ENCODE results near the gene MAP3K5. TPM values are rescaled to one million over a fixed set of nuclear protein-coding genes. Genes with fewer than 3 reads are reported as not detected.

The MAP3K5 gene, protein sequence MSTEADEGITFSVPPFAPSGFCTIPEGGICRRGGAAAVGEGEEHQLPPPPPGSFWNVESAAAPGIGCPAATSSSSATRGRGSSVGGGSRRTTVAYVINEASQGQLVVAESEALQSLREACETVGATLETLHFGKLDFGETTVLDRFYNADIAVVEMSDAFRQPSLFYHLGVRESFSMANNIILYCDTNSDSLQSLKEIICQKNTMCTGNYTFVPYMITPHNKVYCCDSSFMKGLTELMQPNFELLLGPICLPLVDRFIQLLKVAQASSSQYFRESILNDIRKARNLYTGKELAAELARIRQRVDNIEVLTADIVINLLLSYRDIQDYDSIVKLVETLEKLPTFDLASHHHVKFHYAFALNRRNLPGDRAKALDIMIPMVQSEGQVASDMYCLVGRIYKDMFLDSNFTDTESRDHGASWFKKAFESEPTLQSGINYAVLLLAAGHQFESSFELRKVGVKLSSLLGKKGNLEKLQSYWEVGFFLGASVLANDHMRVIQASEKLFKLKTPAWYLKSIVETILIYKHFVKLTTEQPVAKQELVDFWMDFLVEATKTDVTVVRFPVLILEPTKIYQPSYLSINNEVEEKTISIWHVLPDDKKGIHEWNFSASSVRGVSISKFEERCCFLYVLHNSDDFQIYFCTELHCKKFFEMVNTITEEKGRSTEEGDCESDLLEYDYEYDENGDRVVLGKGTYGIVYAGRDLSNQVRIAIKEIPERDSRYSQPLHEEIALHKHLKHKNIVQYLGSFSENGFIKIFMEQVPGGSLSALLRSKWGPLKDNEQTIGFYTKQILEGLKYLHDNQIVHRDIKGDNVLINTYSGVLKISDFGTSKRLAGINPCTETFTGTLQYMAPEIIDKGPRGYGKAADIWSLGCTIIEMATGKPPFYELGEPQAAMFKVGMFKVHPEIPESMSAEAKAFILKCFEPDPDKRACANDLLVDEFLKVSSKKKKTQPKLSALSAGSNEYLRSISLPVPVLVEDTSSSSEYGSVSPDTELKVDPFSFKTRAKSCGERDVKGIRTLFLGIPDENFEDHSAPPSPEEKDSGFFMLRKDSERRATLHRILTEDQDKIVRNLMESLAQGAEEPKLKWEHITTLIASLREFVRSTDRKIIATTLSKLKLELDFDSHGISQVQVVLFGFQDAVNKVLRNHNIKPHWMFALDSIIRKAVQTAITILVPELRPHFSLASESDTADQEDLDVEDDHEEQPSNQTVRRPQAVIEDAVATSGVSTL (N-terminal part only)
- total RNA-seq: 10 to 100 TPM in 2 of 4 donors, 1 to 10 TPM in 2; 8.9 to 17.8 (median 10.3) TPM
- 10 to 100 TPM in 1 of 3 donors, 1 to 10 TPM in 2; 7.4 to 11.4 (median 8.6) TPM for polyA plus RNA-seq

DNA sequence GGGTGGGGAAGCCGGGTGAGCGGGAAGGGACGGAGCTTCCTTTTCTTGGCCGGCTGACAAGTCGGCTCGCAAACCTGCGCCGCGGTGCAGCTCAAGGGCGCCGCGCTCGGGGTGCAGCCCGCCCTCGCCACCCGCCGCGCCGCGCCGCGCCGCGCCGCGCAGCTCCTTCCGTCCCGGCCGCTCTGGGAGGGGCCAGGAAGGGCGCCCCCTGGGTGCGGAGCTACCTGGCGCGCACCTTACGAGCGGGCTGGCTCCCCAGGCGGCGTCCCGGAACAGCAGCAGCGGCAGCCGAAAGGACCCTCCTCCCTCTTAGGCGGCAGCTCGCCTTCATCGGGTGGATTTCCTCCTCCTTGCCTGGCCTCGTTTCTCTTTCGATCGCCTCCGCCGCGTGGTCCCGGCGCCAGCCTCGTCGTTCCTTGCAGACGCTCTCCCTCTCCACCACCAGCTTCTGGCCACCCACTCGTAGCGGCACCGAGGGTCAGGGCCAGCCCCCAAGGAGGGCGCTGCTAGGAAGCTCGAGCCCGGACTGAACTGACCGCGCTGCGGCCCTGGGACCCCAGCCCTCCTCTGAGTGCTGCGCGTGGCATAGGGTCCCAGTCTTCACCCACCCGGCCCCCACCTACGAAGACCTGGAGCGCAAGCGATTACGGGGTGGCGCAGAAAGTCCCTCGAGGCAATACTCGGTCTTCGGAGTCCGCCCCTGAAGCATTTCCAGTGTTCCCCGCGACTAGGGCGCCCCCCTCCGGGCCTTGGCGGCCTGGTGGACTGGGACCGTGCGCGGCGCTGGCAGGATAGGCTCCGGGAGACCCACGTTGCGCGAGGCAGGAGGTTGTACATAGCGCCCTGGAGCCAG, at the start of gene MAP3K5:
TSS of gene MAP3K5 (minus strand) at position 68 of the 853 bp plus-strand sequence. CDS start 320 bp downstream, outside the sequence.
- Histone ChIP-seq H3K4me3 (peak within 1 kb of the TSS; percentile 51 to 69 (median 66)), H3K36me3 (no peaks in the 10 kb centered on the region), H3K9me3 (no peaks in the 10 kb centered on the region), H3K27ac (peak within 1 kb of the TSS; percentile 74 to 97 (median 82)), H3K27me3 (no peaks in the 10 kb centered on the region), H3K4me1 (peaks cover 0 to 26% (median 12%) of the 10 kb centered on the region in 4 donors)
- 0% methylated on average over 89 of the region's 89 CpGs for WGBS, 2 donors
- TF ChIP-seq EP300 (IDR thresholded peaks at IDR 0.05) (no peak), POLR2A (IDR thresholded peaks at IDR 0.05) (no peak), POLR2AphosphoS5 (IDR thresholded peaks at IDR 0.05) (peak in 2 of 4 donors; percentile 20 to 24)
- TF ChIP-seq, protein P1, sequence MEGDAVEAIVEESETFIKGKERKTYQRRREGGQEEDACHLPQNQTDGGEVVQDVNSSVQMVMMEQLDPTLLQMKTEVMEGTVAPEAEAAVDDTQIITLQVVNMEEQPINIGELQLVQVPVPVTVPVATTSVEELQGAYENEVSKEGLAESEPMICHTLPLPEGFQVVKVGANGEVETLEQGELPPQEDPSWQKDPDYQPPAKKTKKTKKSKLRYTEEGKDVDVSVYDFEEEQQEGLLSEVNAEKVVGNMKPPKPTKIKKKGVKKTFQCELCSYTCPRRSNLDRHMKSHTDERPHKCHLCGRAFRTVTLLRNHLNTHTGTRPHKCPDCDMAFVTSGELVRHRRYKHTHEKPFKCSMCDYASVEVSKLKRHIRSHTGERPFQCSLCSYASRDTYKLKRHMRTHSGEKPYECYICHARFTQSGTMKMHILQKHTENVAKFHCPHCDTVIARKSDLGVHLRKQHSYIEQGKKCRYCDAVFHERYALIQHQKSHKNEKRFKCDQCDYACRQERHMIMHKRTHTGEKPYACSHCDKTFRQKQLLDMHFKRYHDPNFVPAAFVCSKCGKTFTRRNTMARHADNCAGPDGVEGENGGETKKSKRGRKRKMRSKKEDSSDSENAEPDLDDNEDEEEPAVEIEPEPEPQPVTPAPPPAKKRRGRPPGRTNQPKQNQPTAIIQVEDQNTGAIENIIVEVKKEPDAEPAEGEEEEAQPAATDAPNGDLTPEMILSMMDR (IDR thresholded peaks at IDR 0.05): peak; percentile 55 to 70 (median 63)
- peak; percentile 95 for DNase-seq
- intact Hi-C loops (cut with DNase I): loop anchor here (1.0 kb wide), 1 partner anchor 148 kb away; no protein-coding TSS in a partner anchor

GRCh38 chr6:136840276-136841001, 48.2 kb upstream of the MAP3K5 start:
- no peak for TF ChIP-seq POLR2A (IDR thresholded peaks at IDR 0.05)
- TF ChIP-seq, protein P1 (IDR thresholded peaks at IDR 0.05): no peak
- no peak for TF ChIP-seq EP300 (IDR thresholded peaks at IDR 0.05)
- intact Hi-C loops (cut with DNase I): no loop called here
- Histone ChIP-seq H3K27me3 (no peaks in the 10 kb centered on the region), H3K4me3 (no peak overlapping the region), H3K27ac (no peak overlapping the region), H3K36me3 (no peaks in the 10 kb centered on the region), H3K4me1 (peaks cover 0 to 8% (median 7%) of the 10 kb centered on the region in 4 donors), H3K9me3 (no peaks in the 10 kb centered on the region)
- 92 to 93% methylated on average over 4 of the region's 4 CpGs for WGBS, 2 donors
- no peak for DNase-seq

DNA sequence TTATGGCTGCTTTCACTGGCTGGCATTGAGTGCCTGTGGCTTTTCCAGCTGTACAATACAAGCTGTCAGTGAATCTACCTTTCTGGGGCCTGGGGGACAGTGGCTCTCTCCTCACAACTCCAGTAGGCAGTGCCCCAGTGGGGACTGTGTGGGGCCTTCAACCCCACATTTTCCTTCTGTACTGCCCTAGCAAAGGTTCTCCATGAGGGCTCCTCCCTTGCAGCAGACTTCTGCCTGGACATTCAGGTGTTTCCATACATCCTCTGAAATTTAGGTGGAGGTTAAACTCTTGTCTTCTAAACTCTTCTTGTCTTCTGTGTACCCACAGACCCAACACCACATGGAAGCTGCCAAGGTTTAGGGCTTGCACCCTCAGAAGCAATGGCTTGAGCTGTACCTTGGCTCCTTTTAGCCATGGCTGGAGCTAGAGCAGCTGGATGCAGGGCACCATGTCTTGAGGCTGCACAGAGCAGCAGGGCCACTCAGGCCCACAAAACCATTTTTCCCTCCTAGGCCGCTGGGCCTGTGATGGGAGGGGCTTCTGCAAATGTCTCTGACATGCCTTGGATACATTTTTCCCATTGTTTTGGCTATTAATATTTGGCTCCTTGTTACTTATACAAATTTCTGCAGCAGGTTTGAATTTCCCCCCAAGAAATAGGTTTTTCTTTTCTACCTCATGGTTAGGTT, 39.7 kb upstream of the MAP3K5 start:
- TF ChIP-seq EP300 (IDR thresholded peaks at IDR 0.05) (no peak), POLR2AphosphoS5 (IDR thresholded peaks at IDR 0.05) (no peak), POLR2A (IDR thresholded peaks at IDR 0.05) (no peak)
- TF ChIP-seq, protein P1 (IDR thresholded peaks at IDR 0.05): no peak
- H3K27me3 ChIP-seq: no peaks in the 10 kb centered on the region
- H3K4me3 ChIP-seq: no peak overlapping the region
- no peak for DNase-seq
- peaks cover 0 to 4% (median 0%) of the 10 kb centered on the region in 4 donors for H3K9me3 ChIP-seq
- H3K4me1 ChIP-seq: no peaks in the 10 kb centered on the region
- intact Hi-C loops (cut with DNase I): no loop called here
- peaks cover 0 to 26% (median 2%) of the 10 kb centered on the region in 4 donors for H3K36me3 ChIP-seq
- WGBS, 2 donors: 95 to 100% methylated on average over 1 of the region's 1 CpG
- no peak overlapping the region for H3K27ac ChIP-seq

Measured in sigmoid colon (tissue), 7 donors.